Upper lobe of left lung (tissue), 4 donors: ENCODE measurements around the gene PCGF3.

Source experiments
- POLR2A ChIP-seq, 4 donors: fragments of 450-650 bp; IDR thresholded peaks; one replicate each; pipeline ENCODE4 v1.5.1; 2016 to 2017; ENCODE audit warnings: antibody characterized with exemption in 4 of 4, mild to moderate bottlenecking in 2 of 4
- POLR2AphosphoS5 ChIP-seq, 2 donors: sonication (generic); formaldehyde crosslinking; IDR thresholded peaks; one replicate each; pipeline ENCODE4 v1.5.1; 2017; ENCODE audit warnings: antibody characterized with exemption in 2 of 2
- TF ChIP-seq, protein P1 (sequence below), 6 experiments: fragments of 450-650 bp in 4 of 6; fragments of 200-600 bp in 2 of 6; sonication (generic) in 2 of 6; IDR thresholded peaks; one replicate each; pipeline ENCODE4 v1.5.1; 2016 to 2019; ENCODE audit warnings: antibody characterized with exemption in 6 of 6

DNA sequence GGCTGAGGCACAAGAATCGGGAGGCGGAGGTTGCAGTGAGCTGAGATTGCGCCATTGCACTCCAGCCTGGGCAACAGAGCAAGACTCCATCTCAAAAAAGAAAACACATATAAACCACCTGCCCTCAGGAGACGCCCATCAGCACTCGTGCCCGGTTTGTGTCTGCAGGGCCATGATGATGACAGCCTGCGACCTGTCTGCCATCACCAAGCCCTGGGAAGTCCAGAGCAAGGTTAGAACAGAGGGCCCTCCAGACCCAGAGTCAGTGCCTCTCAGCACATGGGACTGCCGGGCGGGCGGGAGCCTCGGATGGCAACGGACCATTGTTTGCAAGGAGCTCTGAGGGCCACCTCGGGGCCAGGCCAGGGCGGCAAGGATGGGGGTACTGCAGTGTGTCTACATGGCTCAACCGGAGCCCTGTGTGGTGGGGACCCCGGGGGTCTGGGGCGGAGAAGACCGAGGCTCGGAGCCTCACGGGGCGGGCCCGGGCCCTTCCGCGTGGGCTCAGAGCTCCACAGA, 40.9 kb upstream of the PCGF3 start:
- TF ChIP-seq, protein P1, sequence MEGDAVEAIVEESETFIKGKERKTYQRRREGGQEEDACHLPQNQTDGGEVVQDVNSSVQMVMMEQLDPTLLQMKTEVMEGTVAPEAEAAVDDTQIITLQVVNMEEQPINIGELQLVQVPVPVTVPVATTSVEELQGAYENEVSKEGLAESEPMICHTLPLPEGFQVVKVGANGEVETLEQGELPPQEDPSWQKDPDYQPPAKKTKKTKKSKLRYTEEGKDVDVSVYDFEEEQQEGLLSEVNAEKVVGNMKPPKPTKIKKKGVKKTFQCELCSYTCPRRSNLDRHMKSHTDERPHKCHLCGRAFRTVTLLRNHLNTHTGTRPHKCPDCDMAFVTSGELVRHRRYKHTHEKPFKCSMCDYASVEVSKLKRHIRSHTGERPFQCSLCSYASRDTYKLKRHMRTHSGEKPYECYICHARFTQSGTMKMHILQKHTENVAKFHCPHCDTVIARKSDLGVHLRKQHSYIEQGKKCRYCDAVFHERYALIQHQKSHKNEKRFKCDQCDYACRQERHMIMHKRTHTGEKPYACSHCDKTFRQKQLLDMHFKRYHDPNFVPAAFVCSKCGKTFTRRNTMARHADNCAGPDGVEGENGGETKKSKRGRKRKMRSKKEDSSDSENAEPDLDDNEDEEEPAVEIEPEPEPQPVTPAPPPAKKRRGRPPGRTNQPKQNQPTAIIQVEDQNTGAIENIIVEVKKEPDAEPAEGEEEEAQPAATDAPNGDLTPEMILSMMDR (IDR thresholded peaks at IDR 0.05): no peak
- TF ChIP-seq POLR2A (IDR thresholded peaks at IDR 0.05) (no peak), POLR2AphosphoS5 (IDR thresholded peaks at IDR 0.05) (no peak)
